ENCODE results near the gene TIMM29. TPM values are rescaled to one million over a fixed set of nuclear protein-coding genes. Genes with fewer than 3 reads are reported as not detected.

Gene TIMM29
- 10 to 100 TPM; 39.6 to 53.2 (median 49.8) TPM for total RNA-seq

- 1% methylated on average over 43 to 53 of the region's 96 CpGs for WGBS, 2 donors
- intact Hi-C loops (cut with DNase I; ENCODE audit: low total_unique reads) = loop anchor here (10.0 kb wide), 1 partner anchor 54 kb away; the partner anchor contains the start of gene CARM1
- DNase-seq (ENCODE audit: low spot score in 2 of 2) = peak; percentile 97 to 99
Measured at GRCh38 chr19:10928563-10929401, at the start of gene TIMM29, which contains the start of gene YIPF2. TSS of gene TIMM29 (plus strand) at chr19:10928811. CDS start at chr19:10928823, 12 bp downstream. TSS of gene YIPF2 (minus strand) at chr19:10928639. CDS start at chr19:10928410, 229 bp downstream.

GRCh38 chr19:10881403-10882107 is 47.1 kb upstream of the TIMM29 start:
- 75 to 83% methylated on average over 14 of the region's 14 CpGs for WGBS, 2 donors
- intact Hi-C loops (cut with DNase I; ENCODE audit: low total_unique reads) = no loop called here

More at GRCh38 chr19:10928563-10929401, at the start of gene TIMM29, which contains the start of gene YIPF2:
- peak within 1 kb of the TSS; percentile 71 for H3K4me3 ChIP-seq (ENCODE audit: low read depth, poor library complexity, severe bottlenecking)
- no peak for TF ChIP-seq POLR2A (IDR thresholded peaks at IDR 0.05)
- TF ChIP-seq CTCF (IDR thresholded peaks at IDR 0.05) = no peak

GRCh38 chr19:10882108-10882457 is 46.5 kb upstream of the TIMM29 start:
- no peak for TF ChIP-seq POLR2A (IDR thresholded peaks at IDR 0.05)
- TF ChIP-seq CTCF (IDR thresholded peaks at IDR 0.05) = no peak
- WGBS, 2 donors = 82 to 85% methylated on average over 9 of the region's 9 CpGs
- intact Hi-C loops (cut with DNase I; ENCODE audit: low total_unique reads) = no loop called here
- H3K4me3 ChIP-seq (ENCODE audit: low read depth, poor library complexity, severe bottlenecking) = no peak overlapping the region
- DNase-seq (ENCODE audit: low spot score in 2 of 2) = no peak

More at GRCh38 chr19:10881403-10882107, 47.1 kb upstream of the TIMM29 start:
- no peak overlapping the region for H3K4me3 ChIP-seq (ENCODE audit: low read depth, poor library complexity, severe bottlenecking)
- TF ChIP-seq POLR2A (IDR thresholded peaks at IDR 0.05) (no peak), CTCF (IDR thresholded peaks at IDR 0.05) (no peak)
- DNase-seq (ENCODE audit: low spot score in 2 of 2) = no peak

- intact Hi-C loops (cut with DNase I; ENCODE audit: low total_unique reads) = no loop called here
- no peak for TF ChIP-seq POLR2A (IDR thresholded peaks at IDR 0.05)
- TF ChIP-seq CTCF (IDR thresholded peaks at IDR 0.05) = no peak
- 63 to 77% methylated on average over 2 of the region's 2 CpGs for WGBS, 2 donors
- H3K4me3 ChIP-seq (ENCODE audit: low read depth, poor library complexity, severe bottlenecking) = no peak overlapping the region
- no peak for DNase-seq (ENCODE audit: low spot score in 2 of 2)
Measured at GRCh38 chr19:10884274-10884673, 44.3 kb upstream of the TIMM29 start.

- 59 to 64% methylated on average over 20 of the region's 20 CpGs for WGBS, 2 donors
- no peak for TF ChIP-seq CTCF (IDR thresholded peaks at IDR 0.05)
- TF ChIP-seq POLR2A (IDR thresholded peaks at IDR 0.05) = no peak
- H3K4me3 ChIP-seq (ENCODE audit: low read depth, poor library complexity, severe bottlenecking) = no peak overlapping the region
Measured at GRCh38 chr19:10885201-10886169, 43.1 kb upstream of the TIMM29 start.

More at GRCh38 chr19:10885201-10886169, 43.1 kb upstream of the TIMM29 start:
- intact Hi-C loops (cut with DNase I; ENCODE audit: low total_unique reads) = no loop called here
- no peak for DNase-seq (ENCODE audit: low spot score in 2 of 2)

Data from lower leg skin (tissue), 4 donors.